Measurements from ENCODE around the gene EHBP1.

EHBP1 gene

DNA sequence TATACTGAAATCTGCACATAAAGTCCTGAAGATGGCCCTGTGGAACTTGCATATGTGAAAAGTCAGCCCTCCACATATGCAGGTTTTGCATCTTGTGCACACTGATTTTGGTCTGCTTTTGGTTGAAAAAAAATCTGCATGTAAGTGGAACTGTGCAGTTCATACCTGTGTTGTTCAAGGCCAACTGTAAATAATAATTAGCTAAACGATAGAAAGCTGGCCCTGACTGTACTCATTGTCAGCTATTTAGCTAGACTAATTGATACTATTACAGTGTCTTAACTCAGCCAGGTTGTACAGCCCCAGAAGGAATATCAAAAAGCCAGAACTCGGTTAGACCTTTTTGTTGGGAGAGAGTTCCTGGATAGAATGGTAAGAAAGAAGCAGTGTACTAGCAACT is 54.5 kb downstream of the EHBP1 start:
- DNase-seq (no peak), ATAC-seq (replicated peaks) (no peak)
- no peak overlapping the region for H3K4me3 Mint-ChIP-seq
- H3K27ac Mint-ChIP-seq = no peak overlapping the region
- H3K9me3 Mint-ChIP-seq = peaks cover under 1 to 3% of the 10 kb centered on the region in 2 donors
- H3K4me1 Mint-ChIP-seq = no peaks in the 10 kb centered on the region
- peaks cover under 1 to 4% of the 10 kb centered on the region in 2 donors for H3K36me3 Mint-ChIP-seq
- no peaks in the 10 kb centered on the region for H3K27me3 Mint-ChIP-seq

DNA sequence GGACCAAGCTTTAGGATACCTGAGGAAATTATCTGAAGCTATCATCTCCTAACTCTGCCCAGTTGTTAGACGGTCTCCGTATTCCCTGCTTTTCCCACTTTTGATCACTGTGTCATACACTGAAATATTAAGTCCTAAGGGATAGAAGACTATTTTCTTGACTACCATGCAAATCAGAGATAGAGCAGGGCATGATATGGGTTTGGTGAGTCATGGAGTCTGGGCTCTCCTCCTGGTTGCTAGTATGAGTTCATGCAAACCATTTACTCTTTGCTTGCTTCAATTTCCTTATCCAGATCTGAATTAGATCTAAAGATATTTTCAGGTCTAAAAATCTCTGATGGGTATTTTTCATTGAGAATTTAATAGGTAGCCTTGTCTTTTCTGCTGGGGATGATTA is 55.0 kb downstream of the EHBP1 start:
- H3K27ac Mint-ChIP-seq = no peak overlapping the region
- H3K27me3 Mint-ChIP-seq = no peaks in the 10 kb centered on the region
- ATAC-seq (replicated peaks) (no peak), DNase-seq (no peak)
- no peak overlapping the region for H3K4me3 Mint-ChIP-seq
- H3K9me3 Mint-ChIP-seq = no peaks in the 10 kb centered on the region
- no peaks in the 10 kb centered on the region for H3K4me1 Mint-ChIP-seq
- no peaks in the 10 kb centered on the region for H3K36me3 Mint-ChIP-seq

DNA sequence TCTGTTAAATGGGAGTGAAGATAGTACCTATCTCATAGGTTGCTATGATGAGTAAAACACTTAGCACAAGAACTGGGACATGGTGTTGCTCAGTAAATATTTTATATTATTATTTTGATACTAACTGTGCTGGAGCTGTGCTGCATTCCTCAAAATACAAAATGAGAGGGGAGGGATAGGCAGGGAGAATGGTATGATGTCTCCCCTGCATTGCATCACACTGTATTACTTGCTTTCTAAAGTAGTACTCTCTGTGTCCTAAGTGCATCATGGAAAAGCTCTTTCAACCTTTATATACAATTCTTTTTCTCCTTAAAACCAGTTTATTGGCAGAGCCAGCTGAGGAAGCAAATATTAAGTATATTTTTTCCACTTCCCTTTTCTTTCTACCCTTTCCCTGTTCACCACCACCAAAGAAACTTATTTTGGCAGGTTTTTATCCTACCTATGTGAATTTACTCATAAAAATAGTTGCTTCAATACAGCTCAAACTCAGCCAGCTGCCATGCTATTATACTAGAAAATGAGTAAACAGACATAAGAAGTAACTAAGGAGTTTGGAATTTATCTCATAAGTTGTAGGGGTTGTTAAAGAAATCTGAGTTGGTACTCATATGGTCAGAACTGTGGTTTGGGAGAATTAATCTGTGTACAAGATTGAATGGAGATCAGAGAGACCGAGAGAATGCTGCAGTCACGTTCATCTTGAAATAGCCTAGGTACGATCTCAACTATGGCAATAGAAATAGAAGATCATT is 60.3 kb downstream of the EHBP1 start:
- peaks cover 13 to 18% of the 10 kb centered on the region in 2 donors for H3K36me3 Mint-ChIP-seq
- peaks cover 0 to 5% of the 10 kb centered on the region in 2 donors for H3K9me3 Mint-ChIP-seq
- H3K4me1 Mint-ChIP-seq = no peaks in the 10 kb centered on the region
- no peaks in the 10 kb centered on the region for H3K27me3 Mint-ChIP-seq
- H3K27ac Mint-ChIP-seq = no peak overlapping the region
- H3K4me3 Mint-ChIP-seq = no peak overlapping the region
- ATAC-seq (replicated peaks) (no peak), DNase-seq (no peak)

DNA sequence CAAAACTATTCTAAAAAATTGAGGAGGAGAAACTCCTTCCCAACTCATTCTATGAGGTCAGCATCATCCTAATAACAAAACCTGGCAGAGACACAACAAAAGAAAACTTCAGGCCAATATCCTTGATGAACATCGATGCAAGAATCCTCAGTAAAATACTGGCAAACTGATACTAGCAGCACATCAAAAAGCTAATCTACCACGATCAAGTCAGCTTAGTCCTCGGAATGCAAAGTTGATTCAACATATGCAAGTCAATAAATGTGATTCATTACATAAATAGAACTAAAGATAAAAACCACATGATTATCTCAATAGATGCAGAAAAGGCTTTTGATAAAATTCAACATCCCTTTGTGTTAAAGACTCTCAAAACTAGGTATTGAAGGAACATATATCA is 63.1 kb downstream of the EHBP1 start:
- Mint-ChIP-seq H3K4me1 (peaks cover 0 to 3% of the 10 kb centered on the region in 2 donors), H3K27me3 (no peaks in the 10 kb centered on the region), H3K36me3 (peaks cover 13 to 19% of the 10 kb centered on the region in 2 donors), H3K4me3 (no peak overlapping the region), H3K9me3 (peaks cover 0 to 5% of the 10 kb centered on the region in 2 donors), H3K27ac (no peak overlapping the region)
- DNase-seq = no peak
- no peak for ATAC-seq (replicated peaks)

DNA sequence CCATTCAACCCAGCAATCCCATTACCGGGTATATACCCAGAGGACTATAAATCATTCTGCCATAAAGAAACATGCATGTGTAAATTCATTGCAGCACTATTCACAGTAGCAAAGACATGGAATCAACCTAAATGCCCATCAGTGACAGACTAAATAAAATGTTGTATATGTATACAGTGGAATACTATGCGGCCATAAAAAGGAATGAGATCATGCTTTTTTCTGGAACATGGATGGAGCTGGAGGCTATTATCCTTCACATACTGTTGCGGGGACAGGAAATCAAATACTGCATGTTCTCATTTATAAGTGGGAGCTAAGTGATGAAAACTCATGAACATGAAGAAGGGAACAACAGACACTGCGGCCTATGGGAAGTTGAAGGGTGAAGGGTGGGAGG is 65.1 kb downstream of the EHBP1 start:
- DNase-seq (no peak), ATAC-seq (replicated peaks) (no peak)
- Mint-ChIP-seq H3K27ac (no peak overlapping the region), H3K36me3 (peaks cover 13 to 19% of the 10 kb centered on the region in 2 donors), H3K4me3 (no peak overlapping the region), H3K4me1 (peaks cover 0 to 3% of the 10 kb centered on the region in 2 donors), H3K9me3 (peaks cover 0 to 5% of the 10 kb centered on the region in 2 donors), H3K27me3 (no peaks in the 10 kb centered on the region)

DNA sequence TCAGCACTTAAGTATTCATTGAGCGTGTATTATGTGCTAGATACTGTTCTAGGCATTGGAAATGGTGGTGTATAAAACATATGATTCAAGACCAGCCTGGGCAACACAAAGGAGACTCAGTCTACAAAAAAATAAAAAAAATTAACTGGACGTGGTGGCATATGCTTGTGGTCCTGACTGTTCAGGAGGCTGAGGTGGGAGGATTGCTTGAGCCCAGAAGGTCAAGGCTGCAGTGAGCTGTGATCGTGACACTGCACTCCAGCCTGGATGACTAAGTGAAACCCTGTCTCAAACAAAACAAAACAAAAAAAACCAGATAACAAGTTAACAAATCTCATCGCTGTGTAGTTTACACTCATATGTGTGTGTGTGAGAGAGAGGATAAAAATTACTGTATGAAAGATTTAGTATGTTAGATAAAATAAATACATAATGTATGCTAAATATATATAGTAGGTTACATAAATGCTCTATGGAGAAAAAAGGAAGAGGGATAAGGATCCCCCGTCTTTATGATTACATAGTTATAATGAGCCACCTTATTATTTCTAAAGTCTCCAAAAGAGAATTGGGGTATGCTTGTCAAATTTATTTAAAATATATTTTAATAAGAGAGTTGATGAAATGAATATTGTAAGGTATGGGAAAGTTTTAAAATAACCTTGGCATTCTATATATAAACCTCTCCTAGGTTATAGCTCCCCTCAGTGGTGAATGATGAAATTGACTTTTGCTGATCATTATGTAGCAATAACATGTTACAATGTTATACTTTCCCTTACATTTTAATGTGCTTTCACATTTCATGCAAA is 69.2 kb downstream of the EHBP1 start:
- DNase-seq (no peak), ATAC-seq (replicated peaks) (peak in 1 of 2 donors; percentile 34)
- no peak overlapping the region for H3K27ac Mint-ChIP-seq
- H3K36me3 Mint-ChIP-seq = peaks cover 3 to 8% of the 10 kb centered on the region in 2 donors
- peaks cover 0 to 5% of the 10 kb centered on the region in 2 donors for H3K9me3 Mint-ChIP-seq
- no peak overlapping the region for H3K4me3 Mint-ChIP-seq
- H3K27me3 Mint-ChIP-seq = no peaks in the 10 kb centered on the region
- H3K4me1 Mint-ChIP-seq = peaks cover 0 to 4% of the 10 kb centered on the region in 2 donors

DNA sequence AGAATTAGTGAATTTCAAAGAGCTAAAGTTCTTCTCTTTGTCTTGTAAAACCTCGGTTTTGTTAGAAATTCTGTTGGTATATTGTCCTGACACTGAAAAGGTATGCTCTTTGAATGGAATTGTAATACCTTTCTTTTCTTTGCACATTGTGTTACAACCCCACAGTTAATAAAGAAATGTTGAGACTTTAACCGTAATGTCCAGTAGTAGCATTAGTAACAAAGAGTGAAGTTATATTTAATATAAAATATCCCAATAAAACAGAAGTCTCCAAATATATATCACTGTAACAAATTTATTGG is 69.8 kb downstream of the EHBP1 start:
- DNase-seq (no peak), ATAC-seq (replicated peaks) (no peak)
- Mint-ChIP-seq H3K36me3 (peaks cover 0 to 4% of the 10 kb centered on the region in 2 donors), H3K27me3 (no peaks in the 10 kb centered on the region), H3K4me1 (peaks cover 0 to 4% of the 10 kb centered on the region in 2 donors), H3K9me3 (no peaks in the 10 kb centered on the region), H3K27ac (no peak overlapping the region), H3K4me3 (no peak overlapping the region)

DNA sequence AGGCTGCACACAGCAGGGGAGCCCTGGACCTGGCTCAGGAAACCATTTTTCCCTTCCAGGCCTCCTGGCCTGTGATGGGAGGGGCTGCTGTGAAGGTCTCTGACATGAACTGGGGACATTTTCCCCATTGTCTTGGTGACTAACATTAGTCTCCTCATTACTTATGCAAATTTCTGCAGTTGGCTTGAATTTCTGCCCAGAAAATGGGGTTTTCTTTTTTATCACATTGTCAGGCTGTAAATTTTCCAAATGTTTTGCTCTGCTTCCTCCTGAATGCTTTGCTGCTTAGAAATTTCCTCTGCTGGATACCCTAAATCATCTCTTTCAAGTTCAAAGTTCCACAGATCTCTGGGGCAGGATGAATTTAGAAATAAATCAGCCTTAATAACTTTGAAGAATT is 78.2 kb downstream of the EHBP1 start:
- Mint-ChIP-seq H3K27me3 (no peaks in the 10 kb centered on the region), H3K4me1 (no peaks in the 10 kb centered on the region), H3K9me3 (peaks cover 4 to 6% of the 10 kb centered on the region in 2 donors), H3K27ac (no peak overlapping the region), H3K4me3 (no peak overlapping the region), H3K36me3 (peaks cover 14 to 16% of the 10 kb centered on the region in 2 donors)
- no peak for DNase-seq
- no peak for ATAC-seq (replicated peaks)

DNA sequence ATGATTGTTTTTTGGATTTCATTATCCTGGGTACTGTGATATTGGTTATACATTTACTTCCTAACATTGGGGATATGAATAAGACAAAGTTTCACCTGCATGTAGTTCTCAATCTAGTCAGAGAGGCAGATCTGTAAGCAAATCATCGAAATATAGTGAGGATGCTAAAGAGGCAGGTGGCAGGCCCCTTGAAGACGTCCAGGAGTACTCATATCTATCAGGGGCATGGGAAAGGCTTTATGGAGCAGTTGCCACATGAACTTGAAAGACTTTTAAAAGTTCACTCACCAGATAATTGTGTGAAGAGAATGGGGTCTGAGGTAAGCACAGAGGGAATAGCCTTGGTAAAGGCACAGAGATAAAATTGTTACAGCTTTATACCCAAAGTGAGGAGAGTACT is 78.8 kb downstream of the EHBP1 start:
- DNase-seq (no peak), ATAC-seq (replicated peaks) (no peak)
- Mint-ChIP-seq H3K4me3 (no peak overlapping the region), H3K36me3 (peaks cover 14 to 16% of the 10 kb centered on the region in 2 donors), H3K27me3 (no peaks in the 10 kb centered on the region), H3K27ac (no peak overlapping the region), H3K4me1 (no peaks in the 10 kb centered on the region), H3K9me3 (peaks cover 4 to 6% of the 10 kb centered on the region in 2 donors)

DNA sequence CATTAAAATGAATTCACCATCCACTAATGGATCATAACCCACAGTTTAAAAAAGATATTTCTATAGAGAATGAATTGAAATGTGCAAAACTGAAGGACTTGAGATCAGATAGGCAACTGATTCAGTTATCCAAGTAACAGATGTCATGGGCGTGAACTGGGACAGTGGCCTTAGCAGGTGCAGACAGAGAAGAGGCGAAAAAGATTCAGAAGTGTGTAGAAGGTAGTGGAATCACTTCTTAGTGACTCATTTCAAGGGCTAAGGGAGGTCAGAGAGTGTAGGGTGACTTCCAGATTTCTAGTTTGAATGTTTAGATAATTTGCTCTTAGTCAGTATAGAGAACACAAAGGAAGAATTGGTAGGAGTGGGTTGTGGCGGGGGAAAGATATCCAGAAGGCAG is 79.7 kb downstream of the EHBP1 start:
- ATAC-seq (replicated peaks) (peak in 1 of 2 donors; percentile 54), DNase-seq (no peak)
- Mint-ChIP-seq H3K9me3 (peaks cover 4 to 6% of the 10 kb centered on the region in 2 donors), H3K36me3 (peaks cover 14 to 16% of the 10 kb centered on the region in 2 donors), H3K4me3 (no peak overlapping the region), H3K4me1 (peaks cover 0 to 2% of the 10 kb centered on the region in 2 donors), H3K27ac (no peak overlapping the region), H3K27me3 (no peaks in the 10 kb centered on the region)

DNA sequence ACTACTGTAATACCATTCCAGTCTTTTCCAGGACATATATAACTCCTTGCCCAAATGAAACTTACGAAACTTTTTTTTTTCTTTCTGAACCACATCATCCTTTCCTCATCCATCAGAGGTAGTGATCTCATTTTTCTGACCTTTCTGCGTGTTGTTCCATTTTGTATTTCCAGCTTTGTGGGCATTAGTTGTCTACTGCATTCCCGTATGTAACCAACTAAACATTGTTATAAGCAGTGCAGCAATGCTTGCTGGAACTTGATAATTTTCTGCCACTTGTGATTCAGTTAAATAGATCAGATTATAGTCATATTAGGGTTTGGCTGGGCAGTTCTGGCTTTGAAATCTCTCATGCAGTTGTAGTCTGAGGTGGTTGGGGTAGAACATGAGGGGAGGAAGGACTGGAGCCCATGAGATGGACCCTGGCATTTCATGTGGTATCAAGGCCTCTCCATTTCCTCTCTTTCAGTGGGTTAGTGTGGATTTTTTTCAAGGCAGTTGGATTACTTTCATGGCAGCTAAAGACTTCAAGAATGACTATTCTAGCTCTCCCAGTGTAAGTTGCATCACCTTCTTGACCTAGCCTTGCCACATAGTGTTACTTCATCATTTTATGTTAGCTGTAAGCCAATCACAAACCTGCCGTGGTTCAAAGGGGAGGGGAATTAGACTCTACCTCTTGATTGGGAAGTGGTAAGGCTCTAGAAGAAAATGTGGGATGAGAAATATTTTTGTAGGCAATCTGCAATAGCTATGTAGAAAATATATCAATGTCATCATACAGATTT is 80.5 kb downstream of the EHBP1 start:
- Mint-ChIP-seq H3K27ac (no peak overlapping the region), H3K4me1 (peaks cover 0 to 2% of the 10 kb centered on the region in 2 donors), H3K4me3 (no peak overlapping the region), H3K36me3 (peaks cover 14 to 16% of the 10 kb centered on the region in 2 donors), H3K27me3 (no peaks in the 10 kb centered on the region), H3K9me3 (peaks cover 4 to 6% of the 10 kb centered on the region in 2 donors)
- ATAC-seq (replicated peaks) (no peak), DNase-seq (no peak)

DNA sequence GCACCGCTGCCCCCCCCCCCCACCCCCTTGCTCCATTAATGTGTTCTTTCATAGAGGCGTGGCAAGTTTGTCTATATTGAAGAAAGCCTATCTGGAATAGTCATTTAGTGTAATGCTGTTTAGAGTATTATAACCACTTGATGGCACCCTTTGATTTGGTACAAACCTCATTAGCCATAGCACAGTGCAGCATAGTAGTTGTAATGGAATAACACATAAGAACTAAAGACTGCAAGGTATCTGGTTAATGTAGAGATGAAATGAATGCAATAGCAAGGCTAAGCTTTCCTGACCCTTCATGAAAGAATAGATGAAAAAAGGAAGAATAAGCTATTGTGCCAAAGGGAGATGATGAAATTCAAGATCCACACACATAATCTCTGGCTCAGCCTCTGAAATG is 81.9 kb downstream of the EHBP1 start:
- H3K27ac Mint-ChIP-seq = no peak overlapping the region
- H3K27me3 Mint-ChIP-seq = no peaks in the 10 kb centered on the region
- H3K4me3 Mint-ChIP-seq = no peak overlapping the region
- peaks cover 0 to 2% of the 10 kb centered on the region in 2 donors for H3K4me1 Mint-ChIP-seq
- peaks cover 4 to 6% of the 10 kb centered on the region in 2 donors for H3K9me3 Mint-ChIP-seq
- ATAC-seq (replicated peaks) (peak; percentile 76 to 77), DNase-seq (no peak)
- H3K36me3 Mint-ChIP-seq = peaks cover 14 to 15% of the 10 kb centered on the region in 2 donors

DNA sequence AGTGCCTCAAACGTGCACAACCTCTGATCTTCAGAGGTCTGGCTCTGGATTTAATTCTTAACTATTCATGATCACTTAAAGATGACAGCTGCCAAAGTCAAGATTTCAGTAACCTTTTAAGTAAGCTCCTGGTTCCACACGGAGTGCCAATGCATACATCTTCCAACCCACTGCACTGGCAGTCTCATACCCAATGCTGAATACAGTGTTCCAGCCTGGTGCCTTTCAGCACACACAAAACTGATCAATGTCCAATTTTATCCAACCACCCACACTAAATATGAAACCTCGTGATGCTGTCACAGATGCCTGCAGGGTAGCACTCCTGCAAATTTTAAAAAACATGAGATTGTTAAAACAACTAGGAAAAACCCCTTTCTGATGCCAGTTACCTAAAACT is 84.0 kb downstream of the EHBP1 start:
- H3K4me1 Mint-ChIP-seq = peaks cover 0 to 2% of the 10 kb centered on the region in 2 donors
- DNase-seq (no peak), ATAC-seq (replicated peaks) (no peak)
- no peaks in the 10 kb centered on the region for H3K27me3 Mint-ChIP-seq
- H3K36me3 Mint-ChIP-seq = no peaks in the 10 kb centered on the region
- no peak overlapping the region for H3K4me3 Mint-ChIP-seq
- H3K27ac Mint-ChIP-seq = no peak overlapping the region
- no peaks in the 10 kb centered on the region for H3K9me3 Mint-ChIP-seq

DNA sequence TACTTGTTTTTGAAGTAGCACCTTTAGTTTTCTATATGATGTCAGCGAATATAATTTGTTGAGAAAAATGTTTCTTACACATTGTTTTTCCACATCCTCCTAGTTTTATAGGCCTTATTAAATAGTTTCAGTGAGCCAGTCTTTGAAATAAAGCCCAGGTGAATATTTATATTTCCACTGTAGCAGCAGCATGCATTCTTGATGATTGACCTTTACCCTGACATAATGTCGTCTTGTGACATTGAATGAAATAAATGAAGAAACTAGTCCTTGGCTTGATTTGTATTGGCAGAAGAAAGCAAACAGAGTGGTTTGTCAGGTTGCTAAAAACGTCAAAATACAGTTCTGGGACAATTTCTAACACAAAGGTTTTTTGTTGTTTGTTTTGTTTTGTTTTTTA is 84.4 kb downstream of the EHBP1 start:
- DNase-seq (no peak), ATAC-seq (replicated peaks) (no peak)
- peaks cover 0 to 2% of the 10 kb centered on the region in 2 donors for H3K4me1 Mint-ChIP-seq
- H3K36me3 Mint-ChIP-seq = no peaks in the 10 kb centered on the region
- no peaks in the 10 kb centered on the region for H3K9me3 Mint-ChIP-seq
- H3K27ac Mint-ChIP-seq = no peak overlapping the region
- no peak overlapping the region for H3K4me3 Mint-ChIP-seq
- H3K27me3 Mint-ChIP-seq = no peaks in the 10 kb centered on the region

Data from stimulated activated naive B cell treated with anti-CD40 and anti-IgM and Interleukin-4, amounts not matched to agents 10 μg/mL and 1 μg/mL and 100 μg/mL, for 72 hours (primary cell).